Activated CD4-positive, alpha-beta T cell treated with anti-CD3 and anti-CD28 coated beads for 48 hours (primary cell): ENCODE measurements around the gene CDAN1.
"Not testable (repeated sequence)": the region's sequence is repeated elsewhere in the genome, so short reads cannot be mapped to it uniquely, and the experiment has no call there.

Experiments used
- DNase-seq: peaks from one replicate; pipeline ENCODE4 v3.0.0-alpha.2; 2020

CDAN1 gene, protein sequence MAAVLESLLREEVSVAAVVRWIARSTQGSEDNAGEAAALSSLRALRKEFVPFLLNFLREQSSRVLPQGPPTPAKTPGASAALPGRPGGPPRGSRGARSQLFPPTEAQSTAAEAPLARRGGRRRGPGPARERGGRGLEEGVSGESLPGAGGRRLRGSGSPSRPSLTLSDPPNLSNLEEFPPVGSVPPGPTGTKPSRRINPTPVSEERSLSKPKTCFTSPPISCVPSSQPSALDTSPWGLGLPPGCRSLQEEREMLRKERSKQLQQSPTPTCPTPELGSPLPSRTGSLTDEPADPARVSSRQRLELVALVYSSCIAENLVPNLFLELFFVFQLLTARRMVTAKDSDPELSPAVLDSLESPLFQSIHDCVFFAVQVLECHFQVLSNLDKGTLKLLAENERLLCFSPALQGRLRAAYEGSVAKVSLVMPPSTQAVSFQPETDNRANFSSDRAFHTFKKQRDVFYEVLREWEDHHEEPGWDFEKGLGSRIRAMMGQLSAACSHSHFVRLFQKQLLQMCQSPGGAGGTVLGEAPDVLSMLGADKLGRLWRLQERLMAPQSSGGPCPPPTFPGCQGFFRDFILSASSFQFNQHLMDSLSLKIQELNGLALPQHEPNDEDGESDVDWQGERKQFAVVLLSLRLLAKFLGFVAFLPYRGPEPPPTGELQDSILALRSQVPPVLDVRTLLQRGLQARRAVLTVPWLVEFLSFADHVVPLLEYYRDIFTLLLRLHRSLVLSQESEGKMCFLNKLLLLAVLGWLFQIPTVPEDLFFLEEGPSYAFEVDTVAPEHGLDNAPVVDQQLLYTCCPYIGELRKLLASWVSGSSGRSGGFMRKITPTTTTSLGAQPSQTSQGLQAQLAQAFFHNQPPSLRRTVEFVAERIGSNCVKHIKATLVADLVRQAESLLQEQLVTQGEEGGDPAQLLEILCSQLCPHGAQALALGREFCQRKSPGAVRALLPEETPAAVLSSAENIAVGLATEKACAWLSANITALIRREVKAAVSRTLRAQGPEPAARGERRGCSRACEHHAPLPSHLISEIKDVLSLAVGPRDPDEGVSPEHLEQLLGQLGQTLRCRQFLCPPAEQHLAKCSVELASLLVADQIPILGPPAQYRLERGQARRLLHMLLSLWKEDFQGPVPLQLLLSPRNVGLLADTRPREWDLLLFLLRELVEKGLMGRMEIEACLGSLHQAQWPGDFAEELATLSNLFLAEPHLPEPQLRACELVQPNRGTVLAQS

DNA sequence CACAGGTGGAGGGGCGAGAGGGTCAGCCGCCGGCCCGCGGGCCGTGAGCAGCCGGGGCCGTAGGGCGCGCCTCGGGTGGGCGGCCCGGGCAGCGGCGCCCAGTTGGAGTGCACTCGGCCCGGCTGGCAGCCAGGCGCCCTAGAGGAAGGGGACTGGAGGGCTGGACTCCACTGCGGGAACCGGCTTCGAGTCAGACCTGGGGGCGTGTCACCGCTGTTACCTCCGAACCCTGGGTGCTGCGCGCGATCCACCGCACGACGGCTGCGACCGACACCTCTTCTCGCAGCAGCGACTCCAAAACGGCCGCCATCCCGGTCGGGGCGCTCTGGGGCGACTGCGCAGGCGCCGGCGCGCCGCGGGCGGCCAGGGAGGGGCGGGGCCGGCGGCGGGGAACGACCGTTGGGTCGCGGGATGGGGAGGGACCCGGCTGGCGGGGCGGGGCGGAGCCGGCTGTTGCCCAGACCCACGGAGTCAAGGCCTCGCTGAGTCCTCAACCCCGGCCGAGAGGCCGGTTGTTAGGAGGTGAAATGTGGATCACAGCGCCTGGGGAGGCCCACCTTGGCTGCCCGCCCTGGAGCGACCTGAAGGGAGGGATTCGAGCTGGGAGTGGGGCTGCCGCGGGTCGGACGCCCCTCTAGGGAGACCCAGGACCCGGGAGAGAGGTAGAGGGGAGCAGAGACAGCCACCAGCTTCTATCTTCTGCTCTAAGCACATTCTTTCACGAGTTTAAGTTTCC lies at the start of gene CDAN1:
Gene CDAN1, minus strand, starts transcription at position 336 of the 736 bp plus-strand sequence. Its CDS starts 26 bp downstream, at position 310.
- peak; percentile 94 for DNase-seq

DNA sequence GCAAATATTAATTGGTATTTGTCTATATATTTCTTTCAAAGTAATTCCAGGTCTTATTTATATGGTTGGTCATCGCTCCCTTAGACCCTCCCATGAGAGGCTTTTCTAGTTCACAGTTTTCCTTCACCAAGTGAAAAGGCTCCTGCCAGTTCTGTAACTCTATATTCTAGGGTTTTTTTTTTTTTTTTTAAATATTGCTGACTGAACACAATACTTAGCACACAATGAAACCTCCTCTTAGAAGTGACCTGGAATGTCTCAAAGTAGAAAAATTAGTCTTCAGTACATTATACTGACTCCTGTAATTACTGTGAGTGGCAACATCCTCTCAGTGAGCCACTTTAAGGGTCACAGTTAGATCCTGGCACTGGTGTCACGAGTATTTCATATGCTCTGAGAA lies 48.6 kb upstream of the CDAN1 start:
- DNase-seq, result no peak

DNA sequence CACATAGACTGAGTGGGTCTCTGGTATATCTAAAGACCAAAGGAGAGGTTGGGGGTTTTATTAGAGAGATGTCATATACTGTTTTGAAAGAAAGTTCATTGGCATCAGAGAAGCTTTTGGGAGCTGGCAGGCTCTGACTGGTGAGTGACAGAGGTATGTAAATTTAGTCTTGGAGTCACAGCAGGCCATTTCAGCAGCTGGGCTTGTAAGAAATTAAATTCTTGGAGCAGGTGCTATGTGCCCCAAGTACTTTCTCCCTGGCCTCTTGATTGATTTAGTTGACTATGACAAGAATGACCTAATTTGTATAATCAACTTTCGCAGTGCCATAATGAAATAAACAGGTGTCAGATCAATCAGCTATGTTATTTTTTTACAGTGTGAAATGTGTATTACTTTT lies 47.8 kb upstream of the CDAN1 start:
- DNase-seq, result no peak

DNA sequence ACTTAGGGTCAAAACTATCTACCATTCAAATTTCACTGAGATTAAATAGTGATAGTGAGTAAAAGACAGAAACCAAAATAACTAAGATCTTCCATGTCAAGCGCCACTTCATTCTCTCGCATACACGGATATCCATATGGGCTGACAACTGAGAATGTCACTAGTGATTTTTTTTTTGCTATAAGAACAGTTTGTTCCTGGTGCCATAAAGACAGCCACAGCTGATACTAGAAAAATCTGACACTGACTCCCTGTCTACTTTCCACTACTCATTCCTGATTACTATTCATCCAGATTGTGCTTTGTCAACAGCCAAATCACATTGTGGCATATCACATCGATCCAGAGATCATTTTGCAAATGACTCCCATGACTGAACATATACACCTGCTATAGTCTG lies 45.8 kb upstream of the CDAN1 start:
- no peak for DNase-seq

DNA sequence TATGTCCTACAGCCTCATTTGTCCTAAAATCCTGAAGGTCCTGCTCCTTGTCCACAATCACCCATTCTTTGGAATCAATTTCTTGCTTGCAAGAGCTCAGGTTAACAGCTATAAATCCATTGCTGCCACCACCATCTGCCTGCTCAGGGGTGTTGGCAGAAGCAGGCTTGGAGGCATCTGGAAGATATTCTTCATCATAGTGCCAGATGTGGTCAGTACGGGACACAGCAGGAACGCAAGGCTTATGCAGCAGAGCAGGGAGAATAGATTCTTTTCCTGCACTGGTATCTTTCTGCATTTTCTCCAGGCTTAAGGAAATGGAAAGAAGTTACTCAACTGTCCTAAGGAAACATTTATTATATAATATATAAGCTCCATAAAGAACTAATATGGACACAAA lies 38.5 kb upstream of the CDAN1 start:
- DNase-seq, result no peak

DNA sequence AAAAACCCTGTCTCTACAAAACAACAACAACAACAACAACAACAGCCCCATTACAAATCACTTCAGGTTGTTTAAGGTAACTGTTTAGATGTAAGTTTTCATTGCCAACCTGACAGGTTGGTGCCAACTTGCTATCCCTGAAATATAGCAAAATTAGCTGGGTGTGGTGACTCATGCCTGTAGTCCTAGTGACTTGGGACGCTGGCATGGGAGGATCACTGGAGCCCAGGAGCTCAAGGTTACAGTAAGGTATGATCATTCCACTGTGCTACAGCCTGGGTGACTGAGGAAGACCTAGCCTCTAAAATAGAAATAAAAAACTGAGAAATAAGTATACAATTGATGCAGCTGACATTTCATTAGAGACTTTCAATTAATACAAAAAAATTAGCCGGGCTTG lies 36.0 kb upstream of the CDAN1 start:
- DNase-seq, result no peak

DNA sequence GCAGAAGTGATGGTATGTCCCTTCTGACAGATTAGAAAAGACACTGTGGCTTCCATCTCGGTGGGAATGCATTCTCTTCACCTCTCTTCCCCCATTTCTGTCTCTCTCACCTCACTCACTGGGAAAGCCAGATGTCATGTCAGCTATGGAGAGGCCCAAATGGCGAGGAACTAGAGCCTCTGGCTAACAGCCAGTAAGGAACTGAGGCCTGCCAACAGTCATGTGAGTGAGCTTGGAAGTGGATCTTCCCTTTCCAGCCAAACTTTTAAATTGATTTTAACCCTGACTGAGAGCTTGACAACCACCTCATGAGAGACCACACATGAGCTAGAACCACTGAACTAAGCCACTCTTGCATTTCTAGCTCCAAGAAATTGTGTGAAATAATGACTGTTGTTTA lies 35.2 kb upstream of the CDAN1 start:
- DNase-seq, result no peak

DNA sequence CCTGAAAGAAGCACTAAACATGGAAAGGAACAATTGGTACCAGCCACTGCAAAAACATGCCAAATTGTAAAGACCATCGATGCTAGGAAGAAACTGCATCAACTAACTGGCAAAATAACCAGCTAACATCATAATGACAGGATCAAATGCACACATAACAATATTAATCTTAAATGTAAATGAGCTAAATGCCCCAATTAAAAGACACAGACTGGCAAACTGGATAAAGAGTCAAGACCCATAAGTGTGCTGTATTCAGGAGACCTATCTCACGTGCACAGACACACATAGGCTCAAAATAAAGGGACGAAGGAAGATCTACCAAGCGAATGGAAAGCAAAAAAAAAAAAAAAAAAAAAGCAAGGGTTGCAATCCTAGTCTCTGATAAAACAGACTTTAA lies 29.2 kb upstream of the CDAN1 start:
- DNase-seq, result not testable (repeated sequence)

DNA sequence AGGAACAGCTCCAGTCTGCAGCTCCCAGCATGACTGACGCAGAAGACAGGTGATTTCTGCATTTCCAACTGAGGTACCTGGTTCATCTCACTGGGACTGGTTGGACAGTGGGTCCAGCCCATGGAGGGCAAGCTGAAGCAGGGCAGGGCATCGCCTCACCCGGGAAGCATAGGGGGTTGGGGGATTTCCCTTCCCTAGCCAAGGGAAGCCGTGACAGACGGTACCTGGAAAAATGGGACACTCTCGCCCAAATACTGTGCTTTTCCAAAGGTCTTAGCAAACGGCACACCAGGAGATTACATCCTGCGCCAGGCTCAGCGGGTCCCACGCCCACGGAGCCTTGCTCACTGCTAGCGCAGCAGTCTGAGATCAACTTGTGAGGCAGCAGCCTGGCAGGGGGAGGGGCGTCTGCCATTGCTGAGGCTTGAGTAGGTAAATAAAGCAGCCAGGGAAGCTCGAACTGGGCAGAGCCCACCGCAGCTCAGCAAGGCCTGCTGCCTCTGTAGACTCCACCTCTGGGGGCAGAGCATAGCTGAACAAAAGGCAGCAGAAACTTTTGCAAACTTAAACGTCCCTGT lies 27.3 kb upstream of the CDAN1 start:
- DNase-seq, result not testable (repeated sequence)

DNA sequence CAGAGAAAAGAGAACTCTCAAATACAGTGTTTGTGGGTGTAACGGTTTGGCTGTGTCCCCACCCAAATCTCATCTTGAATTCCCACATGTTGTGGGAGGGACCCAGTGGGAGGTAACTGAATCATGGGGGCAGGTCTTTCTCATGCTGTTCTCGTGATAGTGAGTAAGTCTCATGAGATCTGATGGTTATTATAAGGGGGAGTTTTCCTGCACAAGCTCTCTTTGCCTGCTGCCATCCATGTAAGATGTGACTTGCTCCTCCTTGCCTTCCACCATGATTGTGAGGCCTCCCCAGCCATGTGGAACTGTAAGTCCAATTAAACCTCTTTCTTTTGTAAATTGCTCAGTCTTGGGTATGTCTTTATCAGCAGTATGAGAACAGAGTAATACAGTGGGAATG lies 24.9 kb upstream of the CDAN1 start:
- not testable (repeated sequence) for DNase-seq

DNA sequence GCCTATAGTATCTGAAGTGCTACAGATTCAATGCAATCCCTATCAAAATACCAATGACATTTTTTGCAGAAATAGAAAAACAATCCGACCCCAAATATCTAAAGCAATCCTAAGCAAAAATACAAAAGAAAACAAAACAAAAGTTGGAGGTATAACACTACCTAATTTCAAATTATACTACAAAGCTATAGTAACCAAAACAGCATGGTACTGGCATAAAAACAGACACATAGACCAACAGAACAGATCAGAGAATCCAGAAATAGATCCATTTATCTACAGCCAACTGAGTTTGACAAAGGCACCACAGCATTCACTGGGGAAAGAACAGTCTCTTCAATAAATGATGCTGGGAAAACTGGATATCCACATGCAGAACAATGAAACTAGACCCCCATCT lies 23.8 kb upstream of the CDAN1 start:
- no peak for DNase-seq

DNA sequence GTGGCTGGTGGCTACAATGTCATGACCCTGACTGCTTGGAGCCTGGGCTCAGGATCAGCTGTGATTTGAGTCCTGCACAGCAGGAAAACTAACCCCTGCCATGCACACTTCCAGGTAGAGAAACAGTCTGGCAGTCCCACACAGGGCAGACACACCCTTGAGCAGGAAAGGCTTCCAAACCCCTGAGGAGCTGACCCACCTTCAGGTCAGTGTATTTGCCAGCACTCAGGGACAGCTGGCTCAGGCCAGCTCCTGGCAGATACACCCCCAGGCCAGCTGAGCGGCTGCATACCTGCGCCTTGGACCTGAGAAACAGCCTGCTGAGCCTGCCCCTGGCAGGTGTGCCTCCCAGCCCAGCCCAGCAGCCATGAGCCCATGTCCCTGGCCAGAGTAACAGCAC lies 22.2 kb upstream of the CDAN1 start:
- no peak for DNase-seq

DNA sequence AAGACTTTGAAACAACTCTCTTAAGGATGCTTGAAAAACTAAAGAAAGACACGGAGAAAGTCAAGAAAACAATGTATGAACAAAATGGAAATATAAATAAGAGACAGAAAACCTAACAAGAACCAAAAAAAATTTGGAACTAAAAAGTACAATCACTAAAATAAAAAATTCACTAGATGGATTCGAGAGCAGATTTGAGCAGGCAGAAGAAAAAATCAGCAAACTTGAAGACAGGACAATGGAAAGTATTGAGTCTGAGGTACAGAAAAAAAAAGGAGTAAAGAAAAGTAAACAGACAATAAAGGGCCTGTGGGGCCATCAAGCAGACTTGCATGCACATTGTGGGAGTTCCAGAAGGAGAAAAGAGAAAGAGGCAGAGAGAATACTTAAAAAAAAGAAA lies 13.4 kb upstream of the CDAN1 start:
- DNase-seq, result no peak

DNA sequence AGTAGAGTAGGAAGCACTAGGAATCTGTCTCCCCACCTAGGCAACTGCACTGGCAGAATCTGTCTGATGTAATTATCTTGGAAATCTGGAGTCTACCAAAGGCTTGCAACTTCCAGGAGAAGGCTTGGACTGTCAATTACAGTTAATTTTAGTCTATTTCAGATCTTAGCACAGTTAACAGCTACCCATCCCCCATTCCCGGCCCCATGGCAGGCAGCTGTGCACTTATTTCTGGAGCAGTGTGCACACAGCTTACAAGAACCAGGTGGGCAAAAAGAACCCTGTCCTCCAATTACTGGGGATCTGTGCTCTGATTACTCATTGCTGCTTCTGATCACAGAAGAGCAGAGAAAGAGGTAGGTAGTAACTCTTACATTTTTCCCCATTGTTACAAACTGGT lies 12.3 kb upstream of the CDAN1 start:
- no peak for DNase-seq

DNA sequence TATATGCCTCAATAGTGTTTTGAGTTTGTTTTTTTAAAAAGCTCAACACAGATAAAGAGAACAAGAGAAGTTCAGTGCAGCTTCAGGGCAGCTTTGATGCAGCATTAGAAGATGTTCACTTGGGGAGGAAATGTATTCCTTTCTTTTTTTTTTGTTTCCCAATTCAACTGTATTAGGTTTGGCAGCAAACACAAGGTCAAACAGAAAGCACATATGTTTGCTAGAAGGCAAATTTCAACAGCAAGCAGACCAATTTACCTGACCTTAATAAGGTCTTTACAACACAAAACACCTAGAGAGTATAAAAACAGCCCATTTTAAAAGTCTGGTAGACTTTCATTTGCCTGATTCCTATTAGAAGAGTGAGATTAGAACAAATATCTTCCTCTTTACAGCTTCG lies 7.3 kb upstream of the CDAN1 start:
- DNase-seq, result no peak

DNA sequence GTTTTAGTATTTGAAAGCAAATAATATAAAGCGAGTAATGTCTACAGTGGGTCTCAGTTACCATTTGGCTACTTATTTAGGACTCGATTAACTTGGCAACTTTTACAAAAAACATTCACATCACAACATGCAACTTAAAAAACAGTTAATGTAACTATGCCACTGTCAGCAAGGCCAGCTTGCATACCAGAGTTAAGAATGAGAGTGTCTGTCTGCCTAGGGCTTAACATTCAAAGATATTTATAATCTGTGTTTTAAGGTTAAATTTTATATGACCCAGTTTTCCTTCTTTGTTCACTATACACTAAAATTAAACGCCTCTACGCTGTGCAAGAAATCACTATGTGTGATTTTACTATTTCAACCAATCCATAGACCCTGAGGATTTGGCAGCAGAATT lies 5.2 kb upstream of the CDAN1 start:
- no peak for DNase-seq

DNA sequence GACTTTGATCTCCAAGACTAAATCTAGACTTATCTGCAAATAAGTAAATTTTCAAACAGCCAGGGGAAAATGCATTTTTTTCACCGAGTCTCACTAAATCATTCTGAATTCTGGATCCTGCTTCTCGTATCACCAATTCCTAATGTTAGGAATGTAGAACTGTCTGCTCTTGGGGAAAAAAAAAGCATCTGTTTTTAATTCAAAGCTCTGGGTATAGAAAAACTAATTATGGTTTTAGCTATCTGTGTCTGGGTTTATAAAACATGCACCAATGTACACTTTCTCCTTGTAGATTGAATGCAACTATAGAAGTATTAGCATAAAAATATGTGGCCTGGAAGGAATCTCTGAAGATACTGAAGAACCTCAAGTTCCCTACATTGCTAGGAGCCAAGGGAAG lies 4.8 kb upstream of the CDAN1 start:
- DNase-seq, result no peak

DNA sequence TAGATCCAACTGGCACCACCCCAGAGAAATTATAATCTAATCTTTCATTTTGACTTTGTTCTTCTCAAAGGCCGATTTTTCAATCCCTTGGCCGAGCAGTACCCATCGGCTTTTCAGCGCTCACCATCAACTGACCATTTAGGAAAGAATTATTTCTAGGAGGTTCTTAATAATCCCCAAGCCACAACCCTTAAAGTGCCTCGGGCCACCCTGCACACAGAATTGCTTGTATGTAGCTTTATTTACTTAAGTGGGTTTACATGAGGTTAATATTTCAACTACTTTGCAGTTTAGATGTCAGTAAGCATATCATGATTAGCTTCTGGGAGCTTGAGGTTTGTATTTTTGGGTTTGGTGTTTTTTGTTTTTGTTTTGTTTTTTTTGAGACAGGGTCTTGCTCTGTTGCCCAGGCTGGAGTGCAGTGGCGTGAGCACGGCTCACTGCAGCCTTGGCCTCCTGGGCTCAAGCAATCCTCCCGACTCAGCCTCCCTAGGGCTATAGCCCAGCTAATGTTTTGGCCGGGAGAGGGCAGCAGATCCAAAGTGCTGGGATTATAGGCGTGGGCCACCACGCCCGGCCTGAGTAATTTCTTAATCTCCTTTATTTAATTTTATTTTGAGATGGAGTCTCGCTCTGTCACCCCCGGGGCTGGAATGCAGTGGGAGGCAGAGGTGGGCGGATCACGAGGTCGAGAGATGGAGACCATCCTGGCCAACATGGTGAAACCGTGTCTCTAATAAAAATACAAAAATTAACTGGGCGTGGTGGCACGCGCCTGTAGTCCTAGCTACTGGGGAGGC lies 801 bp upstream of the CDAN1 start:
- DNase-seq, result no peak

DNA sequence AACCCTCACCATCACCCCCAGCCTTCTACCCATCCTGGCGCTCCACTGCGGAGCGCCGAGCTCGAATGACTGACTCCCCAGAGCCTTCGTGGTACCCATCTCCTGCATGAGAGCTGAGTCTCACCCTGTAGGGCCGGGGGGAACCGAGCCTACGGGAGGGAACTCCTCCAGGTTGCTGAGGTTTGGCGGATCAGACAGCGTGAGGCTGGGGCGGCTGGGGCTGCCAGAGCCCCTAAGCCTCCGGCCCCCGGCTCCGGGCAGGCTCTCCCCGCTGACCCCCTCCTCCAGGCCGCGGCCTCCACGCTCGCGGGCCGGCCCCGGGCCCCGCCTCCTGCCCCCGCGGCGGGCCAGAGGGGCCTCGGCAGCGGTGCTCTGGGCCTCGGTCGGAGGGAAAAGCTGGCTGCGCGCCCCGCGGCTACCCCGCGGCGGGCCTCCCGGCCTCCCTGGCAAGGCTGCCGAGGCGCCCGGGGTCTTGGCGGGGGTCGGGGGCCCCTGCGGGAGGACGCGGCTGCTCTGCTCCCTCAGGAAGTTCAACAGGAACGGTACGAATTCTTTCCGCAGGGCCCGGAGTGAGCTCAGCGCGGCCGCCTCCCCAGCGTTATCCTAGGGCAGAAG lies 643 bp downstream of the CDAN1 start:
- DNase-seq, result peak; percentile 35

DNA sequence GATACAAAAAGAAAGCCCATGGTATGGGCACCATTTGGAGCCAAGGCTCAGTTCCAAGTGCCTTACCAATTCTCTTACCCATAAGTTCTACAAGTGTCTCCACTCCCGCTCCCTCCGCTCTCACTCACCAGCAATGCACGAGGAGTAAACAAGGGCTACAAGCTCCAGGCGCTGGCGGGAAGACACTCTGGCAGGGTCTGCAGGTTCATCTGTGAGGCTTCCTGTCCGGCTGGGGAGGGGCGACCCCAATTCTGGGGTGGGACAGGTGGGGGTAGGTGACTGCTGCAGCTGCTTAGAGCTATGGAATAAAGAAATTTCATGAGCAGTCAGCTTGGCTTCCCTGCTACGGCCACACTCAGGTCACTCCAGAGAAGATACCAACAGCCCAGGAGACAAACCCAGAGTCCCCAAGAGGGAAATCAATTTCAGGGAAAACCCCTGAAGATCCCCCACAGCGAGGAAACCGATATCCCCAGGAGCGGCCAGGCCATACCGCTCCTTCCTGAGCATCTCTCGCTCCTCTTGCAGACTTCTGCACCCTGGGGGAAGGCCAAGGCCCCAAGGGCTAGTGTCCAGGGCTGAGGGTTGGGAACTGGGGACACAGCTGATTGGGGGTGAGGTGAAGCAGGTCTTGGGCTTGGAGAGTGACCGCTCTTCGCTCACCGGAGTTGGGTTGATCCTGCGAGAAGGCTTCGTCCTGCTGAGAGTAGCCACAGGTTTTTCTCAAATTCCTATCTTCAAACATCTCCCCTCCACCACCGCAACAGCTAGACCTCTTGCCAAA lies 1.4 kb downstream of the CDAN1 start:
- no peak for DNase-seq
